ENCODE measurements around the gene MOXD1. TPM values are rescaled to one million over a fixed set of nuclear protein-coding genes. Genes with fewer than 3 reads are reported as not detected.

Gene MOXD1
- polyA plus RNA-seq, 1 donor (not counting 4 experiments of a cell fraction or from before 2014, with no cell fraction given), result 2.7 TPM

- H2AFZ ChIP-seq (ENCODE audit: control insufficient read depth, low read length), result no peak overlapping the region
- no peak overlapping the region for H3K4me2 ChIP-seq (ENCODE audit: control insufficient read depth, extremely low read depth, insufficient read depth, low read depth, low read length)
- no peak overlapping the region for H3K27ac ChIP-seq (ENCODE audit: control insufficient read depth, insufficient read depth, low read length)
- no peaks in the 10 kb centered on the region for H3K9me1 ChIP-seq (ENCODE audit: control insufficient read depth, extremely low read depth, insufficient read depth, low read length)
- FAIRE-seq (no peak), DNase-seq (ENCODE audit: low read depth, low spot score) (no peak)
- H3K79me2 ChIP-seq (ENCODE audit: control insufficient read depth, insufficient read depth, low read length), result no peaks in the 10 kb centered on the region
- H3K4me1 ChIP-seq (ENCODE audit: control insufficient read depth, extremely low read depth, insufficient read depth, low read length), result peaks cover 13% of the 10 kb centered on the region
- H3K27me3 ChIP-seq (ENCODE audit: control insufficient read depth, extremely low read depth, insufficient read depth, low read length), result no peaks in the 10 kb centered on the region
- no peaks in the 10 kb centered on the region for H3K9me3 ChIP-seq (ENCODE audit: control insufficient read depth, low read depth, low read length)
- H3K4me3 ChIP-seq (ENCODE audit: control insufficient read depth in 2 of 3, extremely low read depth in 1 of 3, insufficient read depth in 2 of 3, low read depth in 1 of 3, low read length in 3 of 3), result no peak overlapping the region
- dilution Hi-C loops (cut with MboI; ENCODE audit: extremely low pct_ligation_motif_present, low sequenced_read_pairs), result no loop called here
- no peaks in the 10 kb centered on the region for H3K36me3 ChIP-seq (ENCODE audit: control insufficient read depth in 2 of 2, extremely low read depth in 1 of 2, insufficient read depth in 2 of 2, low read length in 2 of 2)
- H3K9ac ChIP-seq (ENCODE audit: control insufficient read depth, extremely low read depth, insufficient read depth, low read length), result no peak overlapping the region
- TF ChIP-seq EZH2 (IDR thresholded peaks at IDR 0.05; ENCODE audit: low read length) (no peak), CTCF (optimal IDR thresholded peaks at IDR 0.05 in 1 of 3, IDR thresholded peaks at IDR 0.05 in 1 of 3, conservative IDR thresholded peaks at IDR 0.05 in 1 of 3; ENCODE audit: extremely low read depth in 1 of 3, insufficient read depth in 2 of 3, low read length in 3 of 3) (no peak)
- H4K20me1 ChIP-seq (ENCODE audit: control insufficient read depth, extremely low read depth, insufficient read depth, low read length), result no peaks in the 10 kb centered on the region
Measured at GRCh38 chr6:132247381-132248159, 153.7 kb downstream of the MOXD1 start.

- H3K27ac ChIP-seq (ENCODE audit: control insufficient read depth, insufficient read depth, low read length), result no peak overlapping the region
- H4K20me1 ChIP-seq (ENCODE audit: control insufficient read depth, extremely low read depth, insufficient read depth, low read length), result no peaks in the 10 kb centered on the region
- no peaks in the 10 kb centered on the region for H3K79me2 ChIP-seq (ENCODE audit: control insufficient read depth, insufficient read depth, low read length)
- dilution Hi-C loops (cut with MboI; ENCODE audit: extremely low pct_ligation_motif_present, low sequenced_read_pairs), result no loop called here
- H3K27me3 ChIP-seq (ENCODE audit: control insufficient read depth, extremely low read depth, insufficient read depth, low read length), result no peaks in the 10 kb centered on the region
- H3K4me2 ChIP-seq (ENCODE audit: control insufficient read depth, extremely low read depth, insufficient read depth, low read depth, low read length), result no peak overlapping the region
- H3K4me3 ChIP-seq (ENCODE audit: control insufficient read depth in 2 of 3, extremely low read depth in 1 of 3, insufficient read depth in 2 of 3, low read depth in 1 of 3, low read length in 3 of 3), result no peak overlapping the region
- no peak overlapping the region for H3K9ac ChIP-seq (ENCODE audit: control insufficient read depth, extremely low read depth, insufficient read depth, low read length)
- H3K4me1 ChIP-seq (ENCODE audit: control insufficient read depth, extremely low read depth, insufficient read depth, low read length), result peaks cover 5% of the 10 kb centered on the region
- TF ChIP-seq CTCF (optimal IDR thresholded peaks at IDR 0.05 in 1 of 3, IDR thresholded peaks at IDR 0.05 in 1 of 3, conservative IDR thresholded peaks at IDR 0.05 in 1 of 3; ENCODE audit: extremely low read depth in 1 of 3, insufficient read depth in 2 of 3, low read length in 3 of 3) (no peak), EZH2 (IDR thresholded peaks at IDR 0.05; ENCODE audit: low read length) (no peak)
- H3K9me3 ChIP-seq (ENCODE audit: control insufficient read depth, low read depth, low read length), result no peaks in the 10 kb centered on the region
- DNase-seq (ENCODE audit: low read depth, low spot score) (no peak), FAIRE-seq (no peak)
- no peaks in the 10 kb centered on the region for H3K9me1 ChIP-seq (ENCODE audit: control insufficient read depth, extremely low read depth, insufficient read depth, low read length)
- no peak overlapping the region for H2AFZ ChIP-seq (ENCODE audit: control insufficient read depth, low read length)
- no peaks in the 10 kb centered on the region for H3K36me3 ChIP-seq (ENCODE audit: control insufficient read depth in 2 of 2, extremely low read depth in 1 of 2, insufficient read depth in 2 of 2, low read length in 2 of 2)
Measured at GRCh38 chr6:132246632-132247270, 154.5 kb downstream of the MOXD1 start.

Measured in keratinocyte (primary cell).